Measurements from ENCODE around the gene PGM5.
"Not testable (repeated sequence)": the region's sequence is repeated elsewhere in the genome, so short reads cannot be mapped to it uniquely, and the experiment has no call there.

Gene PGM5

GRCh38 chr9:68377723-68378122, 21.3 kb downstream of the PGM5 start:
- not testable (repeated sequence) for DNase-seq (ENCODE audit: low read depth)

GRCh38 chr9:68383894-68384293, 27.5 kb downstream of the PGM5 start:
- not testable (repeated sequence) for DNase-seq (ENCODE audit: low read depth)

- DNase-seq (ENCODE audit: low read depth): not testable (repeated sequence)
Measured at GRCh38 chr9:68389558-68389957, 33.1 kb downstream of the PGM5 start.

GRCh38 chr9:68390737-68391136, 34.3 kb downstream of the PGM5 start:
- not testable (repeated sequence) for DNase-seq (ENCODE audit: low read depth)

- not testable (repeated sequence) for DNase-seq (ENCODE audit: low read depth)
Measured at GRCh38 chr9:68396411-68397094, 40.1 kb downstream of the PGM5 start.

- DNase-seq (ENCODE audit: low read depth): not testable (repeated sequence)
Measured at GRCh38 chr9:68397095-68397423, 40.6 kb downstream of the PGM5 start.

- not testable (repeated sequence) for DNase-seq (ENCODE audit: low read depth)
Measured at GRCh38 chr9:68397796-68398195, 41.4 kb downstream of the PGM5 start.

- DNase-seq (ENCODE audit: low read depth): not testable (repeated sequence)
Measured at GRCh38 chr9:68398324-68398723, 41.9 kb downstream of the PGM5 start.

- DNase-seq (ENCODE audit: low read depth): not testable (repeated sequence)
Measured at GRCh38 chr9:68404421-68405185, 48.2 kb downstream of the PGM5 start.

GRCh38 chr9:68411865-68412264, 55.5 kb downstream of the PGM5 start:
- DNase-seq (ENCODE audit: low read depth): not testable (repeated sequence)

- not testable (repeated sequence) for DNase-seq (ENCODE audit: low read depth)
Measured at GRCh38 chr9:68412754-68413153, 56.3 kb downstream of the PGM5 start.

- DNase-seq (ENCODE audit: low read depth): not testable (repeated sequence)
Measured at GRCh38 chr9:68415065-68415464, 58.7 kb downstream of the PGM5 start.

- no peak for DNase-seq (ENCODE audit: low read depth)
Measured at GRCh38 chr9:68416936-68417564, 60.6 kb downstream of the PGM5 start.

- no peak for DNase-seq (ENCODE audit: low read depth)
Measured at GRCh38 chr9:68417762-68418161, 61.4 kb downstream of the PGM5 start.

GRCh38 chr9:68418259-68418845, 61.9 kb downstream of the PGM5 start:
- no peak for DNase-seq (ENCODE audit: low read depth)

GRCh38 chr9:68419901-68420300, 63.5 kb downstream of the PGM5 start:
- no peak for DNase-seq (ENCODE audit: low read depth)

GRCh38 chr9:68426755-68427154, 70.3 kb downstream of the PGM5 start:
- DNase-seq (ENCODE audit: low read depth): no peak

GRCh38 chr9:68427216-68427977, 71.0 kb downstream of the PGM5 start:
- no peak for DNase-seq (ENCODE audit: low read depth)

GRCh38 chr9:68428481-68428880, 72.1 kb downstream of the PGM5 start:
- DNase-seq (ENCODE audit: low read depth): no peak

GRCh38 chr9:68429631-68430030, 73.2 kb downstream of the PGM5 start:
- no peak for DNase-seq (ENCODE audit: low read depth)

- DNase-seq (ENCODE audit: low read depth): no peak
Measured at GRCh38 chr9:68431307-68431706, 74.9 kb downstream of the PGM5 start.

GRCh38 chr9:68433531-68434110, 77.2 kb downstream of the PGM5 start:
- DNase-seq (ENCODE audit: low read depth): no peak
